CD4-positive, alpha-beta memory T cell (primary cell): ENCODE results near the gene PDAP1. TPM values are rescaled to one million over a fixed set of nuclear protein-coding genes. Genes with fewer than 3 reads are reported as not detected.

Experiments
- polyA plus RNA-seq, 2 donors: library from polyadenylated mRNA; unstranded; fragments of 300-500 nt; fragmentation: Illumina TruSeq; gene quantifications; one replicate each; pipeline ENCODE4 v1.2.3, GENCODE V29; 2021
- total RNA-seq, 2 experiments: library from RNA; stranded (reverse); gene quantifications; one replicate each; pipeline ENCODE4 v1.2.3, GENCODE V29; 2021

Gene PDAP1
- total and polyA plus RNA-seq, 4 experiments from 2014 or later: 21.5 to 67.0 (median 46.9) TPM

Other genes with a start within 250 kb of the PDAP1 start
- not detected for gene KPNA7, start 200.5 kb downstream of the PDAP1 start, total RNA-seq
- gene KPNA7, start 200.5 kb downstream of the PDAP1 start, polyA plus RNA-seq: not detected
- gene MYH16, start 135.8 kb downstream of the PDAP1 start, total RNA-seq: not detected
- not detected for gene MYH16, start 135.8 kb downstream of the PDAP1 start, polyA plus RNA-seq
- gene ARPC1A, start 82.7 kb downstream of the PDAP1 start, total RNA-seq: 10 to 100 TPM; 46.2 to 51.5 TPM
- gene ARPC1A, start 82.7 kb downstream of the PDAP1 start, polyA plus RNA-seq: 10 to 100 TPM; 49.1 to 64.2 TPM
- 100 to 1,000 TPM; 188 to 191 TPM for gene ARPC1B, start 33.9 kb downstream of the PDAP1 start, total RNA-seq
- 100 to 1,000 TPM; 862 to 906 TPM for gene ARPC1B, start 33.9 kb downstream of the PDAP1 start, polyA plus RNA-seq
- 10 to 100 TPM; 60.0 to 61.3 TPM for gene BUD31, start 372 bp upstream of the PDAP1 start, total RNA-seq
- gene BUD31, start 372 bp upstream of the PDAP1 start, polyA plus RNA-seq: 100 to 1,000 TPM; 163 to 175 TPM
- gene PTCD1, start 30.2 kb upstream of the PDAP1 start, total RNA-seq: 1 to 10 TPM; 7.4 to 7.7 TPM
- gene PTCD1, start 30.2 kb upstream of the PDAP1 start, polyA plus RNA-seq: 1 to 10 TPM in 1 of 2 donors, under 1 TPM in 1; 1.00 to 4.0 TPM
- gene CPSF4, start 30.3 kb upstream of the PDAP1 start, total RNA-seq: 10 to 100 TPM; 49.2 to 54.7 TPM
- 10 to 100 TPM; 21.9 to 26.8 TPM for gene CPSF4, start 30.3 kb upstream of the PDAP1 start, polyA plus RNA-seq
- gene ATP5MF, start 57.6 kb upstream of the PDAP1 start, total RNA-seq: 100 to 1,000 TPM; 155 to 160 TPM
- gene ATP5MF, start 57.6 kb upstream of the PDAP1 start, polyA plus RNA-seq: 100 to 1,000 TPM; 371 to 438 TPM
- gene ZNF789, start 64.3 kb upstream of the PDAP1 start, total RNA-seq: 10 to 100 TPM; 20.8 to 21.2 TPM
- 1 to 10 TPM; 7.6 to 8.2 TPM for gene ZNF789, start 64.3 kb upstream of the PDAP1 start, polyA plus RNA-seq
- 10 to 100 TPM; 85.7 to 88.6 TPM for gene ZNF394, start 91.7 kb upstream of the PDAP1 start, total RNA-seq
- gene ZNF394, start 91.7 kb upstream of the PDAP1 start, polyA plus RNA-seq: 10 to 100 TPM; 64.5 to 85.6 TPM
- gene ZKSCAN5, start 96.1 kb upstream of the PDAP1 start, total RNA-seq: 1 to 10 TPM; 8.8 to 9.3 TPM
- gene ZKSCAN5, start 96.1 kb upstream of the PDAP1 start, polyA plus RNA-seq: 1 to 10 TPM; 2.5 to 7.0 TPM
- 10 to 100 TPM; 12.9 to 13.0 TPM for gene FAM200A, start 143.5 kb upstream of the PDAP1 start, total RNA-seq
- 1 to 10 TPM; 1.6 to 5.9 TPM for gene FAM200A, start 143.5 kb upstream of the PDAP1 start, polyA plus RNA-seq
- gene ZNF655, start 150.0 kb upstream of the PDAP1 start, total RNA-seq: 100 to 1,000 TPM; 137 to 150 TPM
- 10 to 100 TPM; 66.8 to 74.0 TPM for gene ZNF655, start 150.0 kb upstream of the PDAP1 start, polyA plus RNA-seq
- gene TMEM225B, start 189.7 kb upstream of the PDAP1 start, total RNA-seq: 1 to 10 TPM; 1.0 to 1.1 TPM
- under 1 TPM; 0.61 to 0.98 TPM for gene TMEM225B, start 189.7 kb upstream of the PDAP1 start, polyA plus RNA-seq
- gene ZSCAN25, start 208.3 kb upstream of the PDAP1 start, total RNA-seq: 10 to 100 TPM; 40.4 to 43.1 TPM
- gene ZSCAN25, start 208.3 kb upstream of the PDAP1 start, polyA plus RNA-seq: 10 to 100 TPM; 10.2 to 18.3 TPM